Loucy (cell line): Measurements from ENCODE around the gene HIRA.

Experiments
- H2AFZ ChIP-seq: fragments of 200-600 bp; sonication (generic); 2 replicates; pipeline ENCODE4 v1.6.0; 2016; ENCODE audit warnings: antibody characterized with exemption, mild to moderate bottlenecking, low read length, moderate library complexity
- H3F3A ChIP-seq: fragments of 200-600 bp; 2 replicates; pipeline ENCODE4 v1.6.0; 2016; ENCODE audit warnings: antibody characterized with exemption, low read depth, mild to moderate bottlenecking
- H3K27me3 ChIP-seq: fragments of 200-600 bp; sonication (generic); 2 replicates; pipeline ENCODE4 v1.6.1; 2014; ENCODE audit warnings: low read length, mild to moderate bottlenecking; ENCODE audit not compliant: insufficient read depth, poor library complexity, severe bottlenecking
- H3K36me3 ChIP-seq: fragments of 200-600 bp; sonication (generic); 2 replicates; pipeline ENCODE4 v1.6.1; 2016; ENCODE audit warnings: low read length; ENCODE audit not compliant: insufficient read depth
- H3K4me1 ChIP-seq: fragments of 200-600 bp; sonication (generic); 2 replicates; pipeline ENCODE4 v1.5.1; 2014; ENCODE audit warnings: low read length, mild to moderate bottlenecking; ENCODE audit not compliant: insufficient read depth, poor library complexity, severe bottlenecking
- H3K4me2 ChIP-seq: fragments of 200-600 bp; sonication (generic); 2 replicates; pipeline ENCODE4 v1.6.0; 2014; ENCODE audit warnings: antibody characterized with exemption, low read length, low read depth, mild to moderate bottlenecking; ENCODE audit not compliant: poor library complexity, severe bottlenecking
- H3K4me3 ChIP-seq: fragments of 200-600 bp; sonication (generic); 2 replicates; pipeline ENCODE4 v1.5.1; 2014; ENCODE audit warnings: low read length, mild to moderate bottlenecking, mixed read lengths; ENCODE audit not compliant: poor library complexity, severe bottlenecking
- H3K79me2 ChIP-seq: fragments of 200-600 bp; sonication (generic); 2 replicates; pipeline ENCODE4 v1.6.1; 2014; ENCODE audit warnings: low read length; ENCODE audit not compliant: insufficient read depth
- H3K9ac ChIP-seq: fragments of 200-600 bp; sonication (generic); 2 replicates; pipeline ENCODE4 v1.6.0; 2014; ENCODE audit warnings: mild to moderate bottlenecking, low read depth, low read length, moderate library complexity; ENCODE audit not compliant: poor library complexity, severe bottlenecking
- H3K9me2 ChIP-seq: fragments of 200-600 bp; sonication (generic); replicated peaks from 2 replicates; pipeline ENCODE4 v1.6.1; 2016; ENCODE audit warnings: low read depth, low read length, mixed read lengths
- H3K9me3 ChIP-seq: fragments of 200-600 bp; sonication (generic); 2 replicates; pipeline ENCODE4 v1.6.1; 2014; ENCODE audit warnings: mild to moderate bottlenecking, antibody characterized with exemption, low read length, low read depth; ENCODE audit not compliant: insufficient read depth
- H4K20me1 ChIP-seq: fragments of 200-600 bp; sonication (generic); 2 replicates; pipeline ENCODE4 v1.6.0; 2014; ENCODE audit warnings: antibody characterized with exemption, low read length, mild to moderate bottlenecking; ENCODE audit not compliant: insufficient read depth, poor library complexity, severe bottlenecking
- CTCF ChIP-seq: fragments of 200-600 bp; sonication (generic); conservative IDR thresholded peaks from 2 replicates; pipeline ENCODE4 v1.5.1; 2014; ENCODE audit warnings: mild to moderate bottlenecking, antibody characterized with exemption, low read length
- EZH2phosphoT487 ChIP-seq: fragments of 200-600 bp; IDR thresholded peaks from 2 replicates; pipeline ENCODE4 v1.6.1; 2018; ENCODE audit warnings: antibody characterized with exemption, mild to moderate bottlenecking, moderate library complexity, borderline replicate concordance

HIRA gene

GRCh38 chr22:19455585-19456370 is 24.2 kb upstream of the HIRA start:
- H3K4me1 ChIP-seq, result no peaks in the 10 kb centered on the region
- H3K4me3 ChIP-seq, result no peak overlapping the region
- H2AFZ ChIP-seq, result no peak overlapping the region
- H3K9me2 ChIP-seq, result no peaks in the 10 kb centered on the region
- H3F3A ChIP-seq, result no peaks in the 10 kb centered on the region
- no peaks in the 10 kb centered on the region for H3K9me3 ChIP-seq
- H3K27me3 ChIP-seq, result no peaks in the 10 kb centered on the region
- no peak overlapping the region for H3K9ac ChIP-seq
- H3K79me2 ChIP-seq, result no peaks in the 10 kb centered on the region
- peaks cover 58% of the 10 kb centered on the region; the same call in 1 of the 2 replicates for H3K36me3 ChIP-seq
- no peaks in the 10 kb centered on the region for H4K20me1 ChIP-seq
- TF ChIP-seq EZH2phosphoT487 (no peak), CTCF (no peak)
- H3K4me2 ChIP-seq, result no peak overlapping the region

- Histone ChIP-seq H3K9me2 (no peaks in the 10 kb centered on the region), H4K20me1 (no peaks in the 10 kb centered on the region), H3K9ac (no peak overlapping the region), H3K27me3 (no peaks in the 10 kb centered on the region), H3K4me1 (no peaks in the 10 kb centered on the region), H3F3A (no peaks in the 10 kb centered on the region), H3K4me3 (no peak overlapping the region), H3K36me3 (peaks cover 53% of the 10 kb centered on the region; the same call in 1 of the 2 replicates), H3K4me2 (no peak overlapping the region), H3K79me2 (no peaks in the 10 kb centered on the region), H2AFZ (no peak overlapping the region), H3K9me3 (no peaks in the 10 kb centered on the region)
- no peak for TF ChIP-seq EZH2phosphoT487
- TF ChIP-seq CTCF, result no peak
Measured at GRCh38 chr22:19455033-19455432, 23.5 kb upstream of the HIRA start.

- Histone ChIP-seq H3K36me3 (peaks cover 53% of the 10 kb centered on the region; the same call in 1 of the 2 replicates), H3K4me3 (no peak overlapping the region), H4K20me1 (no peaks in the 10 kb centered on the region), H3K27me3 (no peaks in the 10 kb centered on the region), H3K79me2 (peaks cover 3% of the 10 kb centered on the region), H3F3A (no peaks in the 10 kb centered on the region), H3K9ac (no peak overlapping the region), H2AFZ (no peak overlapping the region), H3K4me2 (no peak overlapping the region), H3K9me2 (no peaks in the 10 kb centered on the region), H3K9me3 (no peaks in the 10 kb centered on the region), H3K4me1 (peaks cover 3% of the 10 kb centered on the region)
- TF ChIP-seq CTCF (no peak), EZH2phosphoT487 (no peak)
Measured at GRCh38 chr22:19454156-19454555, 22.6 kb upstream of the HIRA start.
